Trophoblast cell (in vitro differentiated cells and primary cell): ENCODE data around the gene MYH15.

Source experiments
- DNase-seq, 2 donors: peaks; one replicate each; pipeline ENCODE4 v3.0.0-alpha.2; 2016
- H2AFZ ChIP-seq: 2 replicates; pipeline ENCODE4 v1.6.1; 2013; ENCODE audit warnings: low read length, moderate library complexity, mild to moderate bottlenecking; ENCODE audit not compliant: insufficient read depth, poor library complexity
- H2AK5ac ChIP-seq: 2 replicates; pipeline ENCODE4 v1.6.1; 2013; ENCODE audit warnings: mild to moderate bottlenecking, low read length
- H2BK120ac ChIP-seq: 2 replicates; pipeline ENCODE4 v1.6.1; 2013; ENCODE audit warnings: low read length, mild to moderate bottlenecking, moderate library complexity; ENCODE audit not compliant: insufficient read depth, poor library complexity
- H2BK12ac ChIP-seq: 2 replicates; pipeline ENCODE4 v1.6.1; 2013; ENCODE audit warnings: mild to moderate bottlenecking, low read length, moderate library complexity
- H2BK5ac ChIP-seq: 2 replicates; pipeline ENCODE4 v1.6.1; 2013; ENCODE audit warnings: low read length, low read depth, moderate library complexity, mild to moderate bottlenecking; ENCODE audit not compliant: poor library complexity
- H3K14ac ChIP-seq: 2 replicates; pipeline ENCODE4 v1.6.1; 2013; ENCODE audit warnings: mild to moderate bottlenecking, low read length
- H3K18ac ChIP-seq: 2 replicates; pipeline ENCODE4 v1.6.1; 2013; ENCODE audit warnings: mild to moderate bottlenecking, low read length
- H3K23ac ChIP-seq: 2 replicates; pipeline ENCODE4 v1.6.1; 2013; ENCODE audit warnings: low read length
- H3K27ac ChIP-seq: 2 replicates; pipeline ENCODE4 v1.5.1; 2013; ENCODE audit warnings: low read depth, mild to moderate bottlenecking, inconsistent platforms, low read length, moderate library complexity
- H3K27me3 ChIP-seq: 2 replicates; pipeline ENCODE4 v1.6.1; 2013; ENCODE audit warnings: inconsistent platforms, mild to moderate bottlenecking, low read length, moderate library complexity; ENCODE audit not compliant: insufficient read depth
- H3K36me3 ChIP-seq, 2 experiments: 1 replicate in 1 of 2; 2 replicates in 1 of 2; pipeline ENCODE4 v1.6.1; 2013; ENCODE audit warnings: low read length in 2 of 2, mild to moderate bottlenecking in 2 of 2, moderate library complexity in 1 of 2; ENCODE audit not compliant: insufficient read depth in 2 of 2, control insufficient read depth in 1 of 2
- H3K4ac ChIP-seq: 2 replicates; pipeline ENCODE4 v1.6.1; 2013; ENCODE audit warnings: low read depth, mild to moderate bottlenecking, low read length, moderate library complexity
- H3K4me1 ChIP-seq, 2 experiments: 1 replicate in 1 of 2; 2 replicates in 1 of 2; pipeline ENCODE4 v1.6.1; 2013; ENCODE audit warnings: low read length in 2 of 2, mild to moderate bottlenecking in 2 of 2, moderate library complexity in 1 of 2; ENCODE audit not compliant: insufficient read depth in 2 of 2, control insufficient read depth in 1 of 2
- H3K4me2 ChIP-seq: 2 replicates; pipeline ENCODE4 v1.6.1; 2013; ENCODE audit warnings: inconsistent platforms, mild to moderate bottlenecking, low read length, moderate library complexity
- H3K4me3 ChIP-seq: 2 replicates; pipeline ENCODE4 v1.5.1; 2013; ENCODE audit warnings: mild to moderate bottlenecking, low read depth, low read length, inconsistent platforms
- H3K79me1 ChIP-seq: one replicate; pipeline ENCODE4 v1.6.1; 2013; ENCODE audit warnings: low read length
- H3K79me2 ChIP-seq: 2 replicates; pipeline ENCODE4 v1.6.1; 2013; ENCODE audit warnings: low read length, mild to moderate bottlenecking; ENCODE audit not compliant: control insufficient read depth, insufficient read depth, poor library complexity
- H3K9ac ChIP-seq: 2 replicates; pipeline ENCODE4 v1.6.1; 2013; ENCODE audit warnings: mild to moderate bottlenecking, low read length
- H3K9me3 ChIP-seq: 2 replicates; pipeline ENCODE4 v1.6.1; 2013; ENCODE audit warnings: low read depth, mild to moderate bottlenecking, control low read depth, inconsistent platforms, low read length; ENCODE audit not compliant: insufficient read depth
- H4K12ac ChIP-seq: 2 replicates; pipeline ENCODE4 v1.6.1; 2013; ENCODE audit warnings: low read depth, mild to moderate bottlenecking, low read length, moderate library complexity
- H4K8ac ChIP-seq: 2 replicates; pipeline ENCODE4 v1.6.1; 2013; ENCODE audit warnings: low read depth, mild to moderate bottlenecking, low read length, moderate library complexity
- H4K91ac ChIP-seq: one replicate; pipeline ENCODE4 v1.6.1; 2013; ENCODE audit warnings: low read depth, mild to moderate bottlenecking, low read length, moderate library complexity
- WGBS: extraction: QIAGEN DNeasy Blood & Tissue Kit; methylation state at CpG from one replicate; pipeline ENCODE4 v1.1.7; 2013; ENCODE audit warnings: missing lambda C conversion rate; ENCODE audit not compliant: insufficient read length, insufficient coverage; ENCODE audit errors: extremely low coverage; 5-methylcytosine and 5-hydroxymethylcytosine counted together

Gene MYH15

GRCh38 chr3:108477511-108478147, 32.8 kb downstream of the MYH15 start:
- no peak overlapping the region for H2BK5ac ChIP-seq
- no peaks in the 10 kb centered on the region for H3K79me2 ChIP-seq
- no peak overlapping the region for H3K4ac ChIP-seq
- H2AK5ac ChIP-seq = no peak overlapping the region
- peaks cover 2% of the 10 kb centered on the region for H3K79me1 ChIP-seq
- no peak overlapping the region for H3K27ac ChIP-seq
- H3K27me3 ChIP-seq = no peaks in the 10 kb centered on the region
- no peak overlapping the region for H3K18ac ChIP-seq
- no peaks in the 10 kb centered on the region for H3K36me3 ChIP-seq
- DNase-seq = peak in 1 of 2 donors; percentile 77
- no peak overlapping the region for H4K91ac ChIP-seq
- H3K4me2 ChIP-seq = no peak overlapping the region
- H4K12ac ChIP-seq = no peak overlapping the region
- H2AFZ ChIP-seq = no peak overlapping the region
- no peak overlapping the region for H3K9ac ChIP-seq
- peaks cover 0 to 1% of the 10 kb centered on the region in 2 experiments for H3K4me1 ChIP-seq
- no CpG with 5 or more reads among the region's 4 CpGs for WGBS
- no peak overlapping the region for H2BK120ac ChIP-seq
- no peak overlapping the region for H3K4me3 ChIP-seq
- H3K9me3 ChIP-seq = no peaks in the 10 kb centered on the region
- no peak overlapping the region for H3K23ac ChIP-seq
- no peak overlapping the region for H2BK12ac ChIP-seq
- H4K8ac ChIP-seq = no peak overlapping the region
- no peak overlapping the region for H3K14ac ChIP-seq

GRCh38 chr3:108475220-108475782, 35.1 kb downstream of the MYH15 start:
- H3K4me1 ChIP-seq = peaks cover 9 to 13% of the 10 kb centered on the region in 2 experiments
- WGBS = no CpG with 5 or more reads among the region's 1 CpG

GRCh38 chr3:108474581-108474980, 35.8 kb downstream of the MYH15 start:
- Histone ChIP-seq H3K27me3 (no peaks in the 10 kb centered on the region), H2BK5ac (no peak overlapping the region), H2BK12ac (peak overlapping the region; percentile 58), H3K4me3 (no peak overlapping the region), H2AFZ (no peak overlapping the region), H3K79me2 (peaks cover 2% of the 10 kb centered on the region), H2BK120ac (peak overlapping the region; percentile 60), H3K14ac (no peak overlapping the region), H4K91ac (no peak overlapping the region), H4K12ac (no peak overlapping the region), H3K9me3 (no peaks in the 10 kb centered on the region), H3K18ac (no peak overlapping the region), H3K23ac (no peak overlapping the region), H4K8ac (no peak overlapping the region), H3K27ac (no peak overlapping the region), H3K79me1 (peaks cover 9% of the 10 kb centered on the region), H3K36me3 (no peaks in the 10 kb centered on the region), H3K4me1 (peaks cover 9 to 13% of the 10 kb centered on the region in 2 experiments), H3K4me2 (no peak overlapping the region), H3K4ac (no peak overlapping the region), H3K9ac (no peak overlapping the region), H2AK5ac (no peak overlapping the region)
- WGBS = no CpG with 5 or more reads among the region's 3 CpGs
- peak in 1 of 2 donors; percentile 39 for DNase-seq

More at GRCh38 chr3:108475220-108475782, 35.1 kb downstream of the MYH15 start:
- Histone ChIP-seq H3K79me1 (peaks cover 9% of the 10 kb centered on the region), H4K91ac (no peak overlapping the region), H3K23ac (no peak overlapping the region), H2AK5ac (no peak overlapping the region), H3K9me3 (no peaks in the 10 kb centered on the region), H3K4ac (no peak overlapping the region), H3K36me3 (no peaks in the 10 kb centered on the region), H3K4me3 (no peak overlapping the region), H3K79me2 (no peaks in the 10 kb centered on the region), H3K18ac (no peak overlapping the region), H2BK5ac (no peak overlapping the region), H3K27ac (no peak overlapping the region), H3K14ac (no peak overlapping the region), H4K12ac (no peak overlapping the region), H3K27me3 (no peaks in the 10 kb centered on the region), H2AFZ (no peak overlapping the region), H2BK12ac (no peak overlapping the region), H2BK120ac (no peak overlapping the region), H3K9ac (no peak overlapping the region), H4K8ac (no peak overlapping the region), H3K4me2 (no peak overlapping the region)
- no peak for DNase-seq

GRCh38 chr3:108473711-108474110, 36.7 kb downstream of the MYH15 start:
- Histone ChIP-seq H2AK5ac (no peak overlapping the region), H3K79me2 (peaks cover 2% of the 10 kb centered on the region), H3K4ac (no peak overlapping the region), H3K27me3 (no peaks in the 10 kb centered on the region), H3K18ac (no peak overlapping the region), H3K36me3 (no peaks in the 10 kb centered on the region), H2BK5ac (no peak overlapping the region), H3K4me3 (no peak overlapping the region), H4K8ac (no peak overlapping the region), H3K4me1 (peaks cover 12 to 15% of the 10 kb centered on the region in 2 experiments), H3K79me1 (peaks cover 9% of the 10 kb centered on the region), H3K27ac (no peak overlapping the region), H4K12ac (no peak overlapping the region), H3K14ac (no peak overlapping the region), H3K9ac (no peak overlapping the region), H2AFZ (no peak overlapping the region), H2BK120ac (no peak overlapping the region), H3K4me2 (no peak overlapping the region), H3K23ac (no peak overlapping the region), H2BK12ac (no peak overlapping the region), H4K91ac (no peak overlapping the region), H3K9me3 (no peaks in the 10 kb centered on the region)
- DNase-seq = peak; percentile 83 to 96
